DMS 273 (cell line): Measurements from ENCODE around the gene SIGLEC9.

Experiments
- DNase-seq: peaks from one replicate; lab custom pipeline; 2025; ENCODE audit not compliant: unreplicated experiment; lab: John Stamatoyannopoulos, UW

Gene SIGLEC9

GRCh38 chr19:51173681-51174080, 49.0 kb downstream of the SIGLEC9 start:
- DNase-seq = no peak

DNA sequence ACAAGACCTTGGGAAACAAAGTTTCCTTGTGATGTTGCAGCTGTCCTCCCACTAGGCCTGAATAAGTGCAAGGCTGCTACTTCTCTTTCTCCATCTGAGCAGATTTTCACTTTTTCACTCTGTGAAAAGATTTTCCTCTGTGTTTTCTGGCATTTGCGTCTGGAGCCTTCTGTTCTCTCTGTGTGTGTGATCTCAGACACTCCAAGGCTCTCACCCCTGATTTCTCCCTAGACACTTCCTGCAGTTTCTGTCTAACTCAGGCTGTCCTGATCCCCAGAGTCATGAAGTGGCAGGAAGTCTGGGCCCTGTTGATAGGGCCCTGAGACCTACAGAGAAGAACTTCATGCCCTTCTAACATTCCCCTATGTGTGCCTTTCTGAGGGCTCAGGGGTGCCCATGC, 54.5 kb downstream of the SIGLEC9 start:
- no peak for DNase-seq
